Hepatocyte (in vitro differentiated cells): ENCODE data around the gene TPK1. TPM values are rescaled to one million over a fixed set of nuclear protein-coding genes. Genes with fewer than 3 reads are reported as not detected.
"Not testable (repeated sequence)": the region's sequence is repeated elsewhere in the genome, so short reads cannot be mapped to it uniquely, and the experiment has no call there.

Source experiments
- DNase-seq: peaks from one replicate; pipeline ENCODE4 v3.0.0-alpha.2; 2016; ENCODE audit warnings: low spot score
- H2AFZ ChIP-seq: fragments of 200-600 bp; sonication (generic); 2 replicates; pipeline ENCODE4 v1.6.0; 2016; ENCODE audit warnings: antibody characterized with exemption, mild to moderate bottlenecking
- H3K27ac ChIP-seq: fragments of 200-600 bp; sonication (generic); 2 replicates; pipeline ENCODE4 v1.5.1; 2016; ENCODE audit warnings: mild to moderate bottlenecking
- H3K27me3 ChIP-seq: fragments of 200-600 bp; sonication (generic); 2 replicates; pipeline ENCODE4 v1.6.1; 2016
- H3K36me3 ChIP-seq: fragments of 200-600 bp; sonication (generic); replicated peaks from 2 replicates; pipeline ENCODE4 v1.5.1; 2016; ENCODE audit warnings: low read depth; ENCODE audit not compliant: insufficient read depth
- H3K4me1 ChIP-seq: fragments of 200-600 bp; sonication (generic); 2 replicates; pipeline ENCODE4 v1.5.1; 2016; ENCODE audit warnings: mild to moderate bottlenecking, moderate library complexity; ENCODE audit not compliant: insufficient read depth
- H3K4me2 ChIP-seq: fragments of 200-600 bp; sonication (generic); 2 replicates; pipeline ENCODE4 v1.6.0; 2016
- H3K4me3 ChIP-seq: fragments of 200-600 bp; sonication (generic); 2 replicates; pipeline ENCODE4 v1.5.1; 2016; ENCODE audit warnings: mild to moderate bottlenecking
- H3K79me2 ChIP-seq: fragments of 200-600 bp; sonication (generic); 2 replicates; pipeline ENCODE4 v1.6.0; 2017; ENCODE audit warnings: mild to moderate bottlenecking
- H3K9me2 ChIP-seq: fragments of 200-600 bp; sonication (generic); replicated peaks from 2 replicates; pipeline ENCODE4 v1.6.0; 2017; ENCODE audit warnings: mild to moderate bottlenecking; ENCODE audit not compliant: insufficient read depth
- H3K9me3 ChIP-seq: fragments of 200-600 bp; sonication (generic); 2 replicates; pipeline ENCODE4 v1.5.1; 2016; ENCODE audit warnings: low read depth, mild to moderate bottlenecking
- H4K20me1 ChIP-seq: fragments of 200-600 bp; sonication (generic); 2 replicates; pipeline ENCODE4 v1.6.0; 2016; ENCODE audit warnings: mild to moderate bottlenecking; ENCODE audit not compliant: insufficient read depth, poor library complexity, severe bottlenecking
- CTCF ChIP-seq: fragments of 200-600 bp; sonication (generic); IDR thresholded peaks from 2 replicates; pipeline ENCODE4 v1.5.1; 2016; ENCODE audit warnings: antibody characterized with exemption, mild to moderate bottlenecking; ENCODE audit not compliant: poor library complexity
- EZH2 ChIP-seq: fragments of 200-600 bp; sonication (generic); IDR thresholded peaks from 2 replicates; pipeline ENCODE4 v1.6.1; 2016; ENCODE audit warnings: antibody characterized with exemption, mild to moderate bottlenecking, borderline replicate concordance
- EZH2phosphoT487 ChIP-seq: fragments of 200-600 bp; sonication (generic); IDR thresholded peaks from one replicate; pipeline ENCODE4 v1.6.1; 2018; ENCODE audit warnings: antibody characterized with exemption, mild to moderate bottlenecking, low read depth, moderate library complexity; ENCODE audit not compliant: unreplicated experiment, severe bottlenecking
- WGBS: methylation state at CpG from one replicate; pipeline ENCODE4 v1.1.6; 2016; ENCODE audit warnings: low lambda C conversion rate; ENCODE audit errors: missing lambda C conversion rate; 5-methylcytosine and 5-hydroxymethylcytosine counted together
- polyA plus RNA-seq: library from polyadenylated mRNA; unstranded; fragments of >200 nt; fragmentation: Nextera tagmentation; extraction: Ambion mirVana; gene quantifications from 2 replicates; pipeline ENCODE4 v1.2.1, GENCODE V29; 2016
- total RNA-seq: library from RNA; depleted of rRNA; stranded (reverse); fragments of >200 nt; gene quantifications from 2 replicates; pipeline ENCODE4 v1.2.3, GENCODE V29; 2014

The TPK1 gene
- total and polyA plus RNA-seq, 2 experiments from 2014 or later, result 8.7 to 9.7 TPM

- no peak overlapping the region for H3K4me3 ChIP-seq
- no peaks in the 10 kb centered on the region for H4K20me1 ChIP-seq
- no peaks in the 10 kb centered on the region for H3K79me2 ChIP-seq
- H2AFZ ChIP-seq, result no peak overlapping the region
- no peaks in the 10 kb centered on the region for H3K9me3 ChIP-seq
- WGBS, result 95% methylated on average over 6 of the region's 6 CpGs
- no peak for TF ChIP-seq EZH2phosphoT487
- H3K27me3 ChIP-seq, result no peaks in the 10 kb centered on the region
- H3K27ac ChIP-seq, result no peak overlapping the region
- no peaks in the 10 kb centered on the region for H3K9me2 ChIP-seq
- no peak overlapping the region for H3K4me2 ChIP-seq
- DNase-seq, result no peak
- no peaks in the 10 kb centered on the region for H3K4me1 ChIP-seq
- H3K36me3 ChIP-seq, result no peaks in the 10 kb centered on the region
Observed at GRCh38 chr7:144731661-144732351, 104.0 kb downstream of the TPK1 start.

GRCh38 chr7:144730224-144730623 lies 105.6 kb downstream of the TPK1 start:
- Histone ChIP-seq H3K4me2 (no peak overlapping the region), H4K20me1 (no peaks in the 10 kb centered on the region), H3K9me2 (no peaks in the 10 kb centered on the region), H3K4me3 (no peak overlapping the region), H3K27me3 (no peaks in the 10 kb centered on the region), H3K9me3 (no peaks in the 10 kb centered on the region), H3K79me2 (no peaks in the 10 kb centered on the region), H2AFZ (no peak overlapping the region), H3K36me3 (no peaks in the 10 kb centered on the region), H3K4me1 (no peaks in the 10 kb centered on the region), H3K27ac (no peak overlapping the region)
- no peak for DNase-seq
- WGBS, result 92% methylated on average over 3 of the region's 3 CpGs
- TF ChIP-seq EZH2phosphoT487 (no peak), CTCF (no peak), EZH2 (no peak)

GRCh38 chr7:144729226-144729625 lies 106.6 kb downstream of the TPK1 start:
- no peak overlapping the region for H3K4me2 ChIP-seq
- no peak for DNase-seq
- H4K20me1 ChIP-seq, result no peaks in the 10 kb centered on the region
- H3K9me3 ChIP-seq, result no peaks in the 10 kb centered on the region
- no peaks in the 10 kb centered on the region for H3K9me2 ChIP-seq
- no peaks in the 10 kb centered on the region for H3K27me3 ChIP-seq
- no peak overlapping the region for H3K27ac ChIP-seq
- no peaks in the 10 kb centered on the region for H3K36me3 ChIP-seq
- no peak overlapping the region for H2AFZ ChIP-seq
- H3K79me2 ChIP-seq, result no peaks in the 10 kb centered on the region
- no peaks in the 10 kb centered on the region for H3K4me1 ChIP-seq
- TF ChIP-seq EZH2 (no peak), EZH2phosphoT487 (no peak), CTCF (no peak)
- no peak overlapping the region for H3K4me3 ChIP-seq
- WGBS, result 74% methylated on average over 2 of the region's 2 CpGs

GRCh38 chr7:144728551-144728950 lies 107.3 kb downstream of the TPK1 start:
- Histone ChIP-seq H2AFZ (no peak overlapping the region), H3K79me2 (no peaks in the 10 kb centered on the region), H3K9me3 (no peaks in the 10 kb centered on the region), H3K4me2 (no peak overlapping the region), H3K9me2 (no peaks in the 10 kb centered on the region), H3K4me1 (no peaks in the 10 kb centered on the region), H3K36me3 (no peaks in the 10 kb centered on the region), H3K27ac (no peak overlapping the region), H4K20me1 (no peaks in the 10 kb centered on the region), H3K4me3 (no peak overlapping the region), H3K27me3 (no peaks in the 10 kb centered on the region)
- 49% methylated on average over 4 of the region's 4 CpGs for WGBS
- no peak for DNase-seq
- no peak for TF ChIP-seq EZH2
- TF ChIP-seq CTCF, result no peak
- no peak for TF ChIP-seq EZH2phosphoT487

GRCh38 chr7:144726840-144727239 lies 109.0 kb downstream of the TPK1 start:
- H3K9me2 ChIP-seq, H3K27ac ChIP-seq, H3K36me3 ChIP-seq, H3K9me3 ChIP-seq, H2AFZ ChIP-seq, H3K27me3 ChIP-seq, H3K4me1 ChIP-seq, H4K20me1 ChIP-seq, H3K4me2 ChIP-seq, H3K4me3 ChIP-seq, DNase-seq, H3K79me2 ChIP-seq: not testable (repeated sequence)
- 95% methylated on average over 12 of the region's 12 CpGs for WGBS
